ENCODE results near the gene GP2. TPM values are rescaled to one million over a fixed set of nuclear protein-coding genes. Genes with fewer than 3 reads are reported as not detected.

Gene GP2
- total and polyA plus RNA-seq, 2 donors (not counting 3 experiments of a cell fraction or from before 2014, with no cell fraction given), result not detected

- H3K9me1 ChIP-seq (replicated peaks; ENCODE audit: control insufficient read depth, extremely low read depth, insufficient read depth, low read length), result no peaks in the 10 kb centered on the region
- no peak overlapping the region for H3K4me3 ChIP-seq (replicated peaks in 1 of 3; ENCODE audit: insufficient read depth in 1 of 3, low read depth in 1 of 3, low read length in 3 of 3)
- no peak overlapping the region for H3K4me2 ChIP-seq (ENCODE audit: insufficient read depth, low read length)
- no TSS peak for BruUV-seq (replicated peaks)
- CTCF ChIA-PET, result interaction anchor here (0.9 kb wide), 1 partner anchor 37 kb away, joined by 3 read pairs; no protein-coding TSS in a partner anchor
- H3K27me3 ChIP-seq (ENCODE audit: control insufficient read depth in 2 of 2, insufficient read depth in 2 of 2, low read length in 2 of 2), result no peaks in the 10 kb centered on the region
- no peak overlapping the region for H2AFZ ChIP-seq (ENCODE audit: low read depth, low read length)
- H3K27ac ChIP-seq (ENCODE audit: insufficient read depth, low read depth, low read length), result no peak overlapping the region
- intact Hi-C loops (cut with micrococcal nuclease), result no loop called here
- POLR2A ChIA-PET, result no interaction called here
- DNase-seq (ENCODE audit: low read depth, low spot score), result no peak
- no peaks in the 10 kb centered on the region for H3K4me1 ChIP-seq (ENCODE audit: control insufficient read depth, extremely low read depth, insufficient read depth, low read length)
- H3K9ac ChIP-seq (replicated peaks; ENCODE audit: extremely low read depth, insufficient read depth, low read length), result no peak overlapping the region
- FAIRE-seq, result no peak
- no peaks in the 10 kb centered on the region for H3K36me3 ChIP-seq (ENCODE audit: control insufficient read depth in 2 of 2, extremely low read depth in 1 of 2, insufficient read depth in 2 of 2, low read length in 2 of 2)
- dilution Hi-C loops (cut with MboI; ENCODE audit: extremely low pct_ligation_motif_present, low sequenced_read_pairs), result no loop called here
- H3K79me2 ChIP-seq (ENCODE audit: control insufficient read depth, insufficient read depth, low read length), result no peaks in the 10 kb centered on the region
- no peaks in the 10 kb centered on the region for H4K20me1 ChIP-seq (replicated peaks; ENCODE audit: control insufficient read depth, extremely low read depth, insufficient read depth, low read length)
- TF ChIP-seq POLR2AphosphoS5 (IDR thresholded peaks at IDR 0.05; ENCODE audit: insufficient read depth, low read depth, low read length), result no peak
- TF ChIP-seq MAX (IDR thresholded peaks at IDR 0.05; ENCODE audit: insufficient read depth, insufficient read length), result no peak
- no peak for TF ChIP-seq POLR2A (IDR thresholded peaks at IDR 0.05; ENCODE audit: low read depth, low read length)
- no peaks in the 10 kb centered on the region for H3K9me3 ChIP-seq (replicated peaks; ENCODE audit: control insufficient read depth, insufficient read depth, low read length)
Observed at GRCh38 chr16:20263138-20263855, 64.0 kb downstream of the GP2 start.

GRCh38 chr16:20262248-20262647, 65.1 kb downstream of the GP2 start:
- no peaks in the 10 kb centered on the region for H3K9me1 ChIP-seq (replicated peaks; ENCODE audit: control insufficient read depth, extremely low read depth, insufficient read depth, low read length)
- no peaks in the 10 kb centered on the region for H3K79me2 ChIP-seq (ENCODE audit: control insufficient read depth, insufficient read depth, low read length)
- H3K4me3 ChIP-seq (replicated peaks in 1 of 3; ENCODE audit: insufficient read depth in 1 of 3, low read depth in 1 of 3, low read length in 3 of 3), result no peak overlapping the region
- TF ChIP-seq MYC (IDR thresholded peaks at IDR 0.05; ENCODE audit: low read depth, low read length), result no peak
- TF ChIP-seq POLR2A (IDR thresholded peaks at IDR 0.05; ENCODE audit: low read depth, low read length), result no peak
- no peak for TF ChIP-seq MAX (IDR thresholded peaks at IDR 0.05; ENCODE audit: insufficient read depth, insufficient read length)
- no peaks in the 10 kb centered on the region for H3K9me3 ChIP-seq (replicated peaks; ENCODE audit: control insufficient read depth, insufficient read depth, low read length)
- ChIA-PET CTCF (no interaction called here), POLR2A (no interaction called here)
- no TSS peak for BruUV-seq (replicated peaks)
- no peaks in the 10 kb centered on the region for H3K4me1 ChIP-seq (ENCODE audit: control insufficient read depth, extremely low read depth, insufficient read depth, low read length)
- no peaks in the 10 kb centered on the region for H4K20me1 ChIP-seq (replicated peaks; ENCODE audit: control insufficient read depth, extremely low read depth, insufficient read depth, low read length)
- H3K4me2 ChIP-seq (ENCODE audit: insufficient read depth, low read length), result no peak overlapping the region
- H2AFZ ChIP-seq (ENCODE audit: low read depth, low read length), result no peak overlapping the region
- DNase-seq (ENCODE audit: low read depth, low spot score) (no peak), FAIRE-seq (no peak)
- H3K9ac ChIP-seq (replicated peaks; ENCODE audit: extremely low read depth, insufficient read depth, low read length), result no peak overlapping the region
- dilution Hi-C loops (cut with MboI; ENCODE audit: extremely low pct_ligation_motif_present, low sequenced_read_pairs), result no loop called here
- H3K36me3 ChIP-seq (ENCODE audit: control insufficient read depth in 2 of 2, extremely low read depth in 1 of 2, insufficient read depth in 2 of 2, low read length in 2 of 2), result no peaks in the 10 kb centered on the region
- intact Hi-C loops (cut with micrococcal nuclease), result no loop called here
- H3K27me3 ChIP-seq (ENCODE audit: control insufficient read depth in 2 of 2, insufficient read depth in 2 of 2, low read length in 2 of 2), result no peaks in the 10 kb centered on the region
- no peak overlapping the region for H3K27ac ChIP-seq (ENCODE audit: insufficient read depth, low read depth, low read length)

All from endothelial cell of umbilical vein (primary cell).